ENCODE measurements around the gene PDE11A. TPM values are rescaled to one million over a fixed set of nuclear protein-coding genes. Genes with fewer than 3 reads are reported as not detected.

The PDE11A gene
- total and polyA plus RNA-seq, 4 donors, result 1.0 to 5.9 (median 1.7) TPM

GRCh38 chr2:177631680-177632079 is 440.9 kb downstream of the PDE11A start:
- no peak overlapping the region for H3K9ac ChIP-seq (ENCODE audit: low read depth in 1 of 2, low read length in 2 of 2)
- TF ChIP-seq TAF1 (conservative IDR thresholded peaks at IDR 0.05), result no peak
- no peak for TF ChIP-seq CTCF (IDR thresholded peaks at IDR 0.05; ENCODE audit: low read depth, low read length, missing input control)
- no peak for TF ChIP-seq RAD21 (IDR thresholded peaks at IDR 0.05)
- no peak for TF ChIP-seq YY1 (IDR thresholded peaks at IDR 0.05)
- no peak overlapping the region for H3K4me3 ChIP-seq (ENCODE audit: low read depth in 1 of 3, low read length in 3 of 3)
- no peak overlapping the region for H3K27ac ChIP-seq (ENCODE audit: low read depth in 1 of 2, low read length in 2 of 2)
- no peaks in the 10 kb centered on the region for H3K27me3 ChIP-seq (ENCODE audit: control insufficient read depth in 4 of 4, insufficient read depth in 4 of 4, low read length in 3 of 4)
- 87% methylated on average over 1 of the region's 1 CpG for WGBS
- no peaks in the 10 kb centered on the region for H3K36me3 ChIP-seq (ENCODE audit: control insufficient read depth in 4 of 4, insufficient read depth in 3 of 4, low read depth in 1 of 4, low read length in 3 of 4)
- no peaks in the 10 kb centered on the region for H3K4me1 ChIP-seq (ENCODE audit: control insufficient read depth in 4 of 4, insufficient read depth in 4 of 4, low read length in 3 of 4)
- no peaks in the 10 kb centered on the region for H3K9me3 ChIP-seq (ENCODE audit: control insufficient read depth in 4 of 4, low read length in 3 of 4)
- DNase-seq (ENCODE audit: low spot score), result no peak

- DNase-seq (ENCODE audit: low spot score), result no peak
- Histone ChIP-seq H3K4me3 (ENCODE audit: low read depth in 1 of 3, low read length in 3 of 3) (no peak overlapping the region), H3K27me3 (ENCODE audit: control insufficient read depth in 4 of 4, insufficient read depth in 4 of 4, low read length in 3 of 4) (no peaks in the 10 kb centered on the region), H3K4me1 (ENCODE audit: control insufficient read depth in 4 of 4, insufficient read depth in 4 of 4, low read length in 3 of 4) (no peaks in the 10 kb centered on the region), H3K9ac (ENCODE audit: low read depth in 1 of 2, low read length in 2 of 2) (no peak overlapping the region), H3K36me3 (ENCODE audit: control insufficient read depth in 4 of 4, insufficient read depth in 3 of 4, low read depth in 1 of 4, low read length in 3 of 4) (no peaks in the 10 kb centered on the region), H3K9me3 (ENCODE audit: control insufficient read depth in 4 of 4, low read length in 3 of 4) (no peaks in the 10 kb centered on the region), H3K27ac (ENCODE audit: low read depth in 1 of 2, low read length in 2 of 2) (no peak overlapping the region)
- no peak for TF ChIP-seq JUND (IDR thresholded peaks at IDR 0.05)
- no peak for TF ChIP-seq CTCF (IDR thresholded peaks at IDR 0.05; ENCODE audit: low read depth, low read length, missing input control)
- no peak for TF ChIP-seq SP1 (IDR thresholded peaks at IDR 0.05)
- TF ChIP-seq EGR1 (IDR thresholded peaks at IDR 0.05; ENCODE audit: low read depth in 2 of 2), result no peak
- TF ChIP-seq FOXA1 (IDR thresholded peaks at IDR 0.05), result no peak
- TF ChIP-seq HNF4G (IDR thresholded peaks at IDR 0.05), result no peak
- TF ChIP-seq RAD21 (IDR thresholded peaks at IDR 0.05), result no peak
- TF ChIP-seq MAX (IDR thresholded peaks at IDR 0.05), result no peak
- TF ChIP-seq RXRA (IDR thresholded peaks at IDR 0.05), result no peak
- no peak for TF ChIP-seq YY1 (IDR thresholded peaks at IDR 0.05)
- no peak for TF ChIP-seq TAF1 (conservative IDR thresholded peaks at IDR 0.05)
- TF ChIP-seq FOXA2 (IDR thresholded peaks at IDR 0.05), result no peak
- TF ChIP-seq, protein P1, sequence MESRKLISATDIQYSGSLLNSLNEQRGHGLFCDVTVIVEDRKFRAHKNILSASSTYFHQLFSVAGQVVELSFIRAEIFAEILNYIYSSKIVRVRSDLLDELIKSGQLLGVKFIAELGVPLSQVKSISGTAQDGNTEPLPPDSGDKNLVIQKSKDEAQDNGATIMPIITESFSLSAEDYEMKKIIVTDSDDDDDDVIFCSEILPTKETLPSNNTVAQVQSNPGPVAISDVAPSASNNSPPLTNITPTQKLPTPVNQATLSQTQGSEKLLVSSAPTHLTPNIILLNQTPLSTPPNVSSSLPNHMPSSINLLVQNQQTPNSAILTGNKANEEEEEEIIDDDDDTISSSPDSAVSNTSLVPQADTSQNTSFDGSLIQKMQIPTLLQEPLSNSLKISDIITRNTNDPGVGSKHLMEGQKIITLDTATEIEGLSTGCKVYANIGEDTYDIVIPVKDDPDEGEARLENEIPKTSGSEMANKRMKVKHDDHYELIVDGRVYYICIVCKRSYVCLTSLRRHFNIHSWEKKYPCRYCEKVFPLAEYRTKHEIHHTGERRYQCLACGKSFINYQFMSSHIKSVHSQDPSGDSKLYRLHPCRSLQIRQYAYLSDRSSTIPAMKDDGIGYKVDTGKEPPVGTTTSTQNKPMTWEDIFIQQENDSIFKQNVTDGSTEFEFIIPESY (IDR thresholded peaks at IDR 0.05), result no peak
- 83% methylated on average over 4 of the region's 4 CpGs for WGBS
Measured at GRCh38 chr2:177629357-177630024, 443.1 kb downstream of the PDE11A start.
